ENCODE measurements around the gene SH3PXD2B. TPM values are rescaled to one million over a fixed set of nuclear protein-coding genes. Genes with fewer than 3 reads are reported as not detected.
"Not testable (repeated sequence)": the region's sequence is repeated elsewhere in the genome, so short reads cannot be mapped to it uniquely, and the experiment has no call there.

SH3PXD2B gene
- total RNA-seq, 1 experiment from 2014 or later = 15.2 TPM

GRCh38 chr5:172405226-172406107, 48.9 kb downstream of the SH3PXD2B start:
- Histone ChIP-seq H3K4me3 (no peak overlapping the region), H3K9me3 (no peaks in the 10 kb centered on the region), H3K27me3 (no peaks in the 10 kb centered on the region), H3K36me3 (peaks cover 37% of the 10 kb centered on the region)
- DNase-seq = no peak

DNA sequence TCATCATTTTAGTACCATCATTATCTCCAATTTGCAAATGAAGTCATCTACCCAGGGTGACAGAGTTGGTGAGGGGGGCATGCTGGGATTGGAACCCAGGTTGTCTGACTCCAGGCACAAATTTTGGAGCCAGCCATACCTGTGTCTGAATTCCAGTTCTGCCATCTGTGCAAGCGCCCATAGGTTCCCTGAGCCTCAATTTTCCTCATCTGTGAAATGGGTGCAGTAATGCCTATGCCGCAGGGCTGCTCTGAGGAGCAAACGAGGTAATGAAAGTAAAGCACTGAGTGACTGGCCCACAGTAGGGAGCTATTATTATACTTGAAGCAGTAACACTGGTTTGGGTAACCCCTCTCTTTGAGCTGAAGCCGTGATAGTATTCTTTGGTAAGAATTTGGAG, 49.6 kb downstream of the SH3PXD2B start:
- H3K9me3 ChIP-seq = no peaks in the 10 kb centered on the region
- no peak overlapping the region for H3K4me3 ChIP-seq
- no peak for DNase-seq
- no peaks in the 10 kb centered on the region for H3K27me3 ChIP-seq
- peaks cover 38% of the 10 kb centered on the region for H3K36me3 ChIP-seq

DNA sequence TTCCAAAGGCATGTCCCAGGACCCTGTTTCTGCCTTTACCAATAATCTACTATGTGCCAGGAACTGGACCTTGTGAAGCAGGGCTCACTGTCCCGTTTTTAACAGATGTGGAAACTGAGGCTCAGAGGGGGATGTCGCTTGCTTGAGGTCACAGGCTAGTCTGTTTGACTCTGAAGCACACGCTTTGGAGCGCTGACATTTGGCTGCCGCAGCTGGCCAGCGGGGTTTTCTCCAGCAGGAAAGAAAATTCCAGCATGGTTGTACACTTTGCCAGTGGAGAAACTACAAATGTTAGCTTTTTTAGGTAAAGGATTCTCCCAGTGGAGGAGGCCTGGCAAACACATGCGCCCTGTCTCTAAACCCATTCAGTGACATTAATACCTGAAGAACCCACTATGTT, 50.5 kb downstream of the SH3PXD2B start:
- no peaks in the 10 kb centered on the region for H3K27me3 ChIP-seq
- no peaks in the 10 kb centered on the region for H3K9me3 ChIP-seq
- H3K36me3 ChIP-seq = peaks cover 40% of the 10 kb centered on the region
- DNase-seq = no peak
- no peak overlapping the region for H3K4me3 ChIP-seq

- Histone ChIP-seq H3K4me3 (no peak overlapping the region), H3K27me3 (no peaks in the 10 kb centered on the region), H3K36me3 (peaks cover 40% of the 10 kb centered on the region), H3K9me3 (no peaks in the 10 kb centered on the region; the same call in 1 of the 2 replicates)
- no peak for DNase-seq
Measured at GRCh38 chr5:172403189-172403796, 51.0 kb downstream of the SH3PXD2B start.

GRCh38 chr5:172402531-172403188, 51.7 kb downstream of the SH3PXD2B start:
- H3K9me3 ChIP-seq = no peaks in the 10 kb centered on the region; the same call in 1 of the 2 replicates
- no peak for DNase-seq
- H3K4me3 ChIP-seq = no peak overlapping the region
- H3K27me3 ChIP-seq = no peaks in the 10 kb centered on the region
- H3K36me3 ChIP-seq = peaks cover 42% of the 10 kb centered on the region

DNA sequence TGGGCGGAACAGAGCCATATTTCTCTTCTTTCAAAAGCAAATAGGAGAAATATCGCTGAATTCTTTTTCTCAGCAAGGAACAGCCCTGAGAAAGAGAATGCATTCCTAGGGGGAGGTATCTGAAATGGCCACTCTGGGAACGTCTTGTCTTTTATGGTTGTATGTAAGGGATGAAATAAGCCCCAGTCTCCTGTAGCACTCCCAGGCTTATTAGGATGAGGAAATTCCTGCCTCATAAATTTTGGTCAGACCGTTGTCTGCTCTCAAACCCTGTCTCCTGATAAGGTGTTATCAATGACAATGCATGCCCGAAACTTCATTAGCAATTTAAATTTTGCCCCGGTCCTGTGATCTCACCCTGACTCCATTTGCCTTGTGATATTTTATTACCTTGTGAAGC, 52.3 kb downstream of the SH3PXD2B start:
- not testable (repeated sequence) for DNase-seq, H3K9me3 ChIP-seq, H3K27me3 ChIP-seq, H3K4me3 ChIP-seq
- peaks cover 48% of the 10 kb centered on the region for H3K36me3 ChIP-seq

- no peak for DNase-seq
- no peak overlapping the region for H3K4me3 ChIP-seq
- H3K27me3 ChIP-seq = no peaks in the 10 kb centered on the region
- H3K36me3 ChIP-seq = peaks cover 33% of the 10 kb centered on the region
- no peaks in the 10 kb centered on the region; the same call in none of the 2 replicates for H3K9me3 ChIP-seq
Measured at GRCh38 chr5:172399826-172400225, 54.5 kb downstream of the SH3PXD2B start.

- no peak for DNase-seq
- Histone ChIP-seq H3K27me3 (no peaks in the 10 kb centered on the region), H3K36me3 (peaks cover 35% of the 10 kb centered on the region), H3K9me3 (no peaks in the 10 kb centered on the region; the same call in none of the 2 replicates), H3K4me3 (no peak overlapping the region)
Measured at GRCh38 chr5:172399336-172399735, 55.0 kb downstream of the SH3PXD2B start.

DNA sequence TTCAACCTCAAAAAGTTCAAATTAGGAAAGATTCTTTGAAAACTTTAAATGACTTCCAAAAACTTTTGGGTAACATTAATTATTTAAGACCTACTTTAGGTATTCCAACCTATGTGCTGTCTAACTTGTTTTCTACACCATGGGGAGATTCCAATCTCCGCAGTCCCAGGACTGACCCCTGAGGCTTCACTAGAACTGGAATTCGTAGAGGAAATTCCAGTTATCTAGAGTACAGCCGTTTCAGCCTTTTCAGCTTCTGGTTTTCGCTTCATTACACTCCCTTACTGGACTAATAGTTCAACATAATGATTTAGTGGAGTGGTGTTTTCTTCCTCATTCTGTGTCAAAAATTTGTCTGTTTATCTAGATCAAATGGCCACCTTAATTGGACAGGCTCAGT, 55.7 kb downstream of the SH3PXD2B start:
- H3K4me3 ChIP-seq, H3K27me3 ChIP-seq, H3K9me3 ChIP-seq, DNase-seq: not testable (repeated sequence)
- peaks cover 36% of the 10 kb centered on the region for H3K36me3 ChIP-seq

DNA sequence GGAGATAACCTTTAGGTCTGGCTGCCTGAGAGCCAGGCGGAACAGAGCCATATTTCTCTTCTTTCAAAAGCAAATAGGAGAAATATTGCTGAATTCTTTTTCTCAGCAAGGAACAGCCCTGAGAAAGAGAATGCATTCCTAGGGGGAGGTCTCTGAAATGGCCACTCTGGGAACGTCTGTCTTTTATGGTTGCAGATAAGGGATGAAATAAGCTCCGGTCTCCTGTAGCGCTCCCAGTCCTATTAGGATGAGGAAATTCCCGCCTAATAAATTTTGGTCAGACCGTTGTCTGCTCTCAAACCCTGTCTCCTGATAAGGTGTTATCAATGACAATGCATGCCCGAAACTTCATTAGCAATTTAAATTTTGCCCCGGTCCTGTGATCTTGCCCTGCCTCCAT, 57.3 kb downstream of the SH3PXD2B start:
- peaks cover 29% of the 10 kb centered on the region for H3K36me3 ChIP-seq
- H3K9me3 ChIP-seq, DNase-seq, H3K4me3 ChIP-seq, H3K27me3 ChIP-seq: not testable (repeated sequence)

DNA sequence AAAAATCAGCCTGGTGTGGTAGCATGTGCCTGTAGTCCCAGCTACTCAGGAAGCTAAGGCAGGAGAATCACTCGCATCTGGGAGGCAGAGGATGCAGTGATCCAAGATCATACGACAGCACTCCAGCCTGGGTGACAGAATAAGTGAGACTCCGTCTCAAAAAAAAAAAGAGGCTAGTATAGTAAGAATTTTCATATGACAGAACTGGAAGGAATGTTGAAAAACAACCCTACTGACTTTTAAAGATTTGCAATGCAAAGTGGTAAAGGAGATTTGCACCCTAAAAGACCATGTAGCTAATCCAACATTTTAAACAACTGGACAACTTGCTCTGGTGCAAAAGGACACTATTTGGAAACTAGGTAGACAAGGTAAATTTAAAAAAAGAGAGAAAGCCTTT, 58.1 kb downstream of the SH3PXD2B start:
- no peaks in the 10 kb centered on the region for H3K27me3 ChIP-seq
- no peaks in the 10 kb centered on the region; the same call in none of the 2 replicates for H3K9me3 ChIP-seq
- peaks cover 34% of the 10 kb centered on the region for H3K36me3 ChIP-seq
- DNase-seq = no peak
- H3K4me3 ChIP-seq = no peak overlapping the region

DNA sequence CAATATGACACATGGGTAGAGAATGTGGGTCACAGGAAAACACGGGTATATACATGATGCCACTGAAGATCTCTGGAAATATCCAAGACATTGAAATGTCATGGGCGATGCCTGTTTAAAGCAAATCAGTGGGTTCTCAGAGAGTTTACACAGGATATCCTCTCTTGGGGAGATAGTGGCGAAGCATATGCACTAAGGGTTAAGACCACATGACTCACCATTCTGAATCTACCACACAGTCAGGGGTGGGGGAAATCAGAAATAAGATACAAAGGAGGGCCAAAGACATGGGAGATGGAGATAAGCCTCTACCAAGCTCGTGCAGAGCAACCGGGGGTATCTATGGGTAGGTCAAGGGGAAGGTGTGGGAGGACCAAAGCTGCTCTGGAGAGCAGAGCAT, 58.8 kb downstream of the SH3PXD2B start:
- DNase-seq = no peak
- H3K27me3 ChIP-seq = no peaks in the 10 kb centered on the region
- no peaks in the 10 kb centered on the region; the same call in none of the 2 replicates for H3K9me3 ChIP-seq
- H3K4me3 ChIP-seq = no peak overlapping the region
- peaks cover 38% of the 10 kb centered on the region for H3K36me3 ChIP-seq

DNA sequence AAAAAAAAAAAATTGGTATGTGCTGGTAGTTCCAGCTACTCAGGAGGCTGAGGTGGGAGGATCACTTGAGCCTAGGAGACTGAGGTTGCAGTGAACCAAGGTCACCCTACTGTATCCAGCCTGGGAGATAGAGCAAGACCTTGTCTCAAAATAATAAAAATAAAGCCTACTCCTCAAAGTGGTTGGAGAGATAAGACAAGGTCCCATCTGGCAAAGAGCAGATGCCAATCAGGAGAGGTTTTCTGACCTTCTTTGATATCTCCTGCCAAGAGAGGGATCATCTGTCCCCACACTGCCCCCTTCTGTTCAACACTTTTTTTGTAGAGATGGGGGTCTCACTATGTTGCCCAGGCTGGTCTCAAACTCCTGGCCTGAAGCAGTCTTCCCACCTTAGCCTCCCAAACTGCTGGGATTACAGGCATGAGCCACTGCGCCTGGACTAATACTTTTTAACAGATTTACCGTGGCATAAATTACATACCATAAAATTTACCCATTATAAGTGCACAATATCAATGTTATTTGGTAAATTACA, 64.7 kb downstream of the SH3PXD2B start:
- Histone ChIP-seq H3K27me3 (no peaks in the 10 kb centered on the region), H3K36me3 (peaks cover 44% of the 10 kb centered on the region), H3K4me3 (no peak overlapping the region), H3K9me3 (no peaks in the 10 kb centered on the region)
- DNase-seq = no peak

DNA sequence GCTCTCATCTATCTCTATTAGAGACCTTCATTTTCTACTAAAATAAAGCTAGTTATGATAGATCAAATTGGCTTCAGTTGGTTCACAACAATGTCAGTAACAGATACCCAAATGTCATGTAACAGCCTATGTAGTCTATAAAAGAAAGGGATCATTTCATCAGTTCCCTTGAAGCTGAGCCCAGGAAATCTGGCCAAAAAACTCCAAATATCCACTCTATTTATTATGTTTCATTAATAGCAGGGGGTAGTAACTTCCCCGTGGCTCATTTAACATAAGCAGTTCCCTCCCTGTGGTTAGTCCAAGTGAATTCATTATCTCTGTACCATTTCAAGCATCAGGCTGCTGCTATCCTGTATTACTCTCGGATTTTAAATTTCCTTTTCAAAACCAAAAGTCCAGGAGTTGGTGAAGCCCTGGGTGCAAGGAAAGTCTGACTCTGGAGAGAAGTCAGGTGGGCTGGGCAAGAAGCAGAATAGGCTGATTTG, 66.0 kb downstream of the SH3PXD2B start:
- no peak for DNase-seq
- Histone ChIP-seq H3K4me3 (no peak overlapping the region), H3K27me3 (no peaks in the 10 kb centered on the region), H3K36me3 (peaks cover 40% of the 10 kb centered on the region), H3K9me3 (no peaks in the 10 kb centered on the region)

DNA sequence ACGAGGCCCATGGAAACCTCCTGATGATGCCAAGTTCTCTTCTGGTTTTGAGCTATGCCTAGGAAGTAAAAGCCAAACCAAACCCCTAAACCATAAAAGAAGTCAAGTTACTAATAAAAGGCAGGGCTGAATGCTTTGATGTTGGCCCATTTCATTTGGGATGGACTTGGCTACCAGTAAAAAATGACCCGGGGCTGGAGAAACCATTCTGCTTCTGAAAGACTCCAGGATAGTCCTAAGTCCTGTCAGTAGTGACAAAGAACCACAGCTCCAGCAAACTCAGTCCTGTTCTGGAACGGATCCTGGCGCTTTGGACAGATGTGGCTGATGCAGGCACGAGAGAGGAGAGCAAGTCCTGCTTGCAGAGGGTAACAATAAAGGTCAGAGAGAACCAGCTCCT, 68.6 kb downstream of the SH3PXD2B start:
- no peak for DNase-seq
- H3K36me3 ChIP-seq = peaks cover 43% of the 10 kb centered on the region
- H3K9me3 ChIP-seq = no peaks in the 10 kb centered on the region
- H3K27me3 ChIP-seq = no peaks in the 10 kb centered on the region
- H3K4me3 ChIP-seq = no peak overlapping the region

DNA sequence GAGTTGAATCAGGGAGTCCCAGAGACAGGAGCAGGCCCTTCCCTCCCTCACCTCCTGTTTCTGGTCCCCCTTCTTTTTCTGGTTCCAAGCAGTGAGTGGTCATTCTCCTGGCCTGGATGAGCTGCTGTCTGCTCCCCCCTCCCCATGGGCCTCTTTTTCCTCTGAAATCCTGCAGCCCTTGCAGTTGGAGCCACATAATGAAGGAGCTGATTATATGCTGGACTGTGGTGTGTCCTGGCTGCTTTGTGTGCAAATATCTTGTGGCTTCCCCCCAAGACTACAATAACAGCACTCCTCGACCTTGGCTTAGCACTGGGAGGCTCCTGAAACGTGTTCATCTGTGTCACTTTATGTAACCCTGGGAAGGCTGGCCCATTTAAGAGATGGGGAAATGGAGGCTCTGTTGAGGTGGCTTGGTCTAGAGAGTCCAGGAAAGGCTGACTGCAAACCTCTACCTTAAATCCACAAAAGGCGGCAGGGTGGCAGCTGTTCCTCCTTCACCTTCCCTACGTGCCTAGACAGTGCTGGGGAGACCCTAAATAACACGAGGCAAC, 69.2 kb downstream of the SH3PXD2B start:
- Histone ChIP-seq H3K4me3 (no peak overlapping the region), H3K36me3 (peaks cover 49% of the 10 kb centered on the region), H3K27me3 (no peaks in the 10 kb centered on the region), H3K9me3 (no peaks in the 10 kb centered on the region)
- no peak for DNase-seq
